Measurements from ENCODE around the gene ZNF12. TPM values are rescaled to one million over a fixed set of nuclear protein-coding genes. Genes with fewer than 3 reads are reported as not detected.

Gene ZNF12
- total RNA-seq, 1 experiment from 2014 or later = 32.4 TPM

- Mint-ChIP-seq H3K36me3 (ENCODE audit: insufficient read depth, unreplicated experiment) (peaks cover 96% of the 10 kb centered on the region), H3K27me3 (ENCODE audit: unreplicated experiment) (no peaks in the 10 kb centered on the region), H3K27ac (ENCODE audit: unreplicated experiment) (no peak overlapping the region), H3K4me3 (ENCODE audit: low read depth, unreplicated experiment) (no peak overlapping the region), H3K9me3 (ENCODE audit: low read depth, unreplicated experiment) (peaks cover 6% of the 10 kb centered on the region), H3K4me1 (ENCODE audit: low read depth, unreplicated experiment) (no peaks in the 10 kb centered on the region)
- TF ChIP-seq CTCF (IDR thresholded peaks at IDR 0.05; ENCODE audit: unreplicated experiment) = no peak
- CTCF ChIA-PET = no interaction called here
- intact Hi-C loops (cut with micrococcal nuclease; ENCODE audit: unreplicated experiment) = no loop called here
- no peak for DNase-seq
- no TSS peak for BruUV-seq (replicated peaks)
Measured at GRCh38 chr7:6649241-6649961, 57.3 kb downstream of the ZNF12 start.

- Mint-ChIP-seq H3K36me3 (ENCODE audit: insufficient read depth, unreplicated experiment) (peaks cover 96% of the 10 kb centered on the region), H3K9me3 (ENCODE audit: low read depth, unreplicated experiment) (peaks cover 6% of the 10 kb centered on the region)
- no TSS peak for BruUV-seq (replicated peaks)
Measured at GRCh38 chr7:6648815-6649104, 58.0 kb downstream of the ZNF12 start.

GRCh38 chr7:6648066-6648814, 58.5 kb downstream of the ZNF12 start:
- TF ChIP-seq CTCF (IDR thresholded peaks at IDR 0.05; ENCODE audit: unreplicated experiment) = no peak
- no peaks in the 10 kb centered on the region for H3K27me3 Mint-ChIP-seq (ENCODE audit: unreplicated experiment)
- no peaks in the 10 kb centered on the region for H3K4me1 Mint-ChIP-seq (ENCODE audit: low read depth, unreplicated experiment)
- DNase-seq = no peak
- peaks cover 94% of the 10 kb centered on the region for H3K36me3 Mint-ChIP-seq (ENCODE audit: insufficient read depth, unreplicated experiment)
- H3K27ac Mint-ChIP-seq (ENCODE audit: unreplicated experiment) = no peak overlapping the region
- no peak overlapping the region for H3K4me3 Mint-ChIP-seq (ENCODE audit: low read depth, unreplicated experiment)
- CTCF ChIA-PET = no interaction called here
- intact Hi-C loops (cut with micrococcal nuclease; ENCODE audit: unreplicated experiment) = no loop called here
- H3K9me3 Mint-ChIP-seq (ENCODE audit: low read depth, unreplicated experiment) = peaks cover 6% of the 10 kb centered on the region
- BruUV-seq (replicated peaks) = no TSS peak

More at GRCh38 chr7:6648815-6649104, 58.0 kb downstream of the ZNF12 start:
- no peak overlapping the region for H3K27ac Mint-ChIP-seq (ENCODE audit: unreplicated experiment)
- no peaks in the 10 kb centered on the region for H3K27me3 Mint-ChIP-seq (ENCODE audit: unreplicated experiment)
- H3K4me1 Mint-ChIP-seq (ENCODE audit: low read depth, unreplicated experiment) = no peaks in the 10 kb centered on the region
- no peak for TF ChIP-seq CTCF (IDR thresholded peaks at IDR 0.05; ENCODE audit: unreplicated experiment)
- H3K4me3 Mint-ChIP-seq (ENCODE audit: low read depth, unreplicated experiment) = no peak overlapping the region
- DNase-seq = no peak
- CTCF ChIA-PET = no interaction called here
- intact Hi-C loops (cut with micrococcal nuclease; ENCODE audit: unreplicated experiment) = no loop called here

DNA sequence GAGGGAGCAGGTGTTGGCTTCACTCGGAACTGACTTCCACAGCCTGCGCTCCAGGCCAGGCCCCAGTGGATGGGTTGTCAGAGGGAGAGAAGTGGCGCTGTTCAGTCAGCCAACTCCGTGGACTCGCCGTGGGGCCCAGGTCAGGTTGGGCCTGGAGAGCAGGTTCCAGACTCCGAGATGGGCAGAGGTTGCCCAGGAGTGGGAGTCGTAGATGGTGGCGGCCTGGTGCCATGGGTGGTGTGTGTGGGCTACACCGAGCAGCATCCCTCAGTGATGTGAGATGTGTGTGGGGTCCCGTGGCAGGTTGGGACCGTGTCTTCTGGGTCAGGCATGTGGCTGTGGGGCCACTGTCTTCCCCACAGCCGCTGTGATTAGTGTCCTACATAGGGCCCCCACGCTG, 59.2 kb downstream of the ZNF12 start:
- H3K27me3 Mint-ChIP-seq (ENCODE audit: unreplicated experiment) = no peaks in the 10 kb centered on the region
- intact Hi-C loops (cut with micrococcal nuclease; ENCODE audit: unreplicated experiment) = no loop called here
- no peak overlapping the region for H3K4me3 Mint-ChIP-seq (ENCODE audit: low read depth, unreplicated experiment)
- DNase-seq = no peak
- H3K4me1 Mint-ChIP-seq (ENCODE audit: low read depth, unreplicated experiment) = no peaks in the 10 kb centered on the region
- peaks cover 6% of the 10 kb centered on the region for H3K9me3 Mint-ChIP-seq (ENCODE audit: low read depth, unreplicated experiment)
- H3K36me3 Mint-ChIP-seq (ENCODE audit: insufficient read depth, unreplicated experiment) = peaks cover 91% of the 10 kb centered on the region
- BruUV-seq (replicated peaks) = no TSS peak
- CTCF ChIA-PET = no interaction called here
- H3K27ac Mint-ChIP-seq (ENCODE audit: unreplicated experiment) = no peak overlapping the region
- no peak for TF ChIP-seq CTCF (IDR thresholded peaks at IDR 0.05; ENCODE audit: unreplicated experiment)

All from Calu3 (cell line).